NCI-H2196 (cell line): ENCODE measurements around the gene SETX.

ENCODE experiments used
- DNase-seq: peaks from one replicate; lab custom pipeline; 2025; ENCODE audit not compliant: unreplicated experiment; lab: John Stamatoyannopoulos, UW

SETX gene

GRCh38 chr9:132356324-132356924, 1.6 kb upstream of the SETX start:
- no peak for DNase-seq

GRCh38 chr9:132351404-132352045, 3.3 kb downstream of the SETX start:
- no peak for DNase-seq

- no peak for DNase-seq
Observed at GRCh38 chr9:132350861-132351315, 3.9 kb downstream of the SETX start.

GRCh38 chr9:132348676-132349075, 6.1 kb downstream of the SETX start:
- no peak for DNase-seq

GRCh38 chr9:132346177-132346576, 8.6 kb downstream of the SETX start:
- no peak for DNase-seq

GRCh38 chr9:132341177-132341840, 13.5 kb downstream of the SETX start:
- DNase-seq: no peak

GRCh38 chr9:132334364-132334763, 20.4 kb downstream of the SETX start:
- no peak for DNase-seq

- no peak for DNase-seq
Observed at GRCh38 chr9:132333556-132333955, 21.2 kb downstream of the SETX start.

- DNase-seq: no peak
Observed at GRCh38 chr9:132328580-132328979, 26.2 kb downstream of the SETX start.

GRCh38 chr9:132327537-132327936, 27.2 kb downstream of the SETX start:
- DNase-seq: no peak

GRCh38 chr9:132324425-132324824, 30.4 kb downstream of the SETX start:
- peak; percentile 32 for DNase-seq

GRCh38 chr9:132319421-132320110, 35.2 kb downstream of the SETX start:
- no peak for DNase-seq

- DNase-seq: no peak
Observed at GRCh38 chr9:132312873-132313272, 41.9 kb downstream of the SETX start.

- no peak for DNase-seq
Observed at GRCh38 chr9:132312426-132312825, 42.4 kb downstream of the SETX start.

- no peak for DNase-seq
Observed at GRCh38 chr9:132311978-132312377, 42.8 kb downstream of the SETX start.

- DNase-seq: no peak
Observed at GRCh38 chr9:132309056-132309455, 45.7 kb downstream of the SETX start.

- no peak for DNase-seq
Observed at GRCh38 chr9:132301521-132301920, 53.3 kb downstream of the SETX start.

GRCh38 chr9:132299221-132299620, 55.6 kb downstream of the SETX start:
- no peak for DNase-seq

GRCh38 chr9:132295181-132295580, 59.6 kb downstream of the SETX start:
- DNase-seq: no peak

- no peak for DNase-seq
Observed at GRCh38 chr9:132293145-132293721, 61.6 kb downstream of the SETX start.

- no peak for DNase-seq
Observed at GRCh38 chr9:132288966-132289365, 65.8 kb downstream of the SETX start.
